ENCODE measurements around the gene ITPR1. TPM values are rescaled to one million over a fixed set of nuclear protein-coding genes. Genes with fewer than 3 reads are reported as not detected.

The ITPR1 gene
- total and polyA plus RNA-seq, 10 of the 15 experiments (the other 5 are each of a cell fraction or from before 2014, with no cell fraction given), result 12.2 to 239 (median 28.4) TPM

- TF ChIP-seq MEF2B (IDR thresholded peaks at IDR 0.05; ENCODE audit: partially characterized antibody, poor library complexity, severe bottlenecking) (peak; percentile 55), EGR1 (IDR thresholded peaks at IDR 0.05; ENCODE audit: borderline replicate concordance in 1 of 2, low read depth in 2 of 2, low read length in 2 of 2) (no peak), ZBTB11 (CRISPR knock-in tag; IDR thresholded peaks at IDR 0.05) (no peak), SIX5 (IDR thresholded peaks at IDR 0.05; ENCODE audit: low read depth, low read length, severe bottlenecking) (no peak), GABPA (IDR thresholded peaks at IDR 0.05; ENCODE audit: low read depth) (no peak), BHLHE40 (IDR thresholded peaks at IDR 0.05; ENCODE audit: borderline replicate concordance in 1 of 2, low read depth in 2 of 2, low read length in 1 of 2) (peak; percentile 29 to 70; a peak in 2 of 4 replicates), FOXK2 (IDR thresholded peaks at IDR 0.05) (no peak), ZNF217 (IDR thresholded peaks at IDR 0.05) (no peak), SP1 (IDR thresholded peaks at IDR 0.05; ENCODE audit: low read depth, low read length) (no peak), TCF7 (IDR thresholded peaks at IDR 0.05; ENCODE audit: borderline replicate concordance) (no peak)
Observed at GRCh38 chr3:4752201-4753072, 259.3 kb downstream of the ITPR1 start (continued).

Data from GM12878 (cell line).